ENCODE results near the gene GLCE. TPM values are rescaled to one million over a fixed set of nuclear protein-coding genes. Genes with fewer than 3 reads are reported as not detected.

Gene GLCE
- total and polyA plus RNA-seq, 10 of the 15 experiments (the other 5 are each of a cell fraction or from before 2014, with no cell fraction given): 2.1 to 11.9 (median 2.9) TPM

- no peak for TF ChIP-seq ZBTB40 (IDR thresholded peaks at IDR 0.05; ENCODE audit: borderline replicate concordance)
- TF ChIP-seq ZBED1 (IDR thresholded peaks at IDR 0.05; ENCODE audit: borderline replicate concordance): no peak
These were observed 45.4 kb upstream of the GLCE start (continued) for GRCh38 chr15:69115031-69115430.

DNA sequence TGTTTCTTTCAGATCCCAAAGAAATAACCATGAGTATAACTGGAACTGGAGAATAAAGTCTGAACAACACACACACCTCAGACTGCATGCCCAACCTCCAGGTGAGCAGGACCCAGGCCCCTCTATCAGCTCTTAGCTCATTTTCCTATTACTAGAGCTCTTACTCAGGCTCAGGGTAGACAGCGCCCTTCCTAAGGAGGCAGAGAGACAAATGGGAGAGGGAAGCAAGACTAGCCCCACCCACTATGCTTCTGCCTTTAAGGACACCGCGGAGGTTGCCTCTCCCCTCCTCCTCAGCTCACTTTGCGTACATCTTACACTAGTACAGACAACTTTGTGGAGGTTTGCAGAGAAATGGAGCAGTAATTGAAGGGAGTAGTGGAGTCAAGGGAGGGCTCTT lies 44.0 kb upstream of the GLCE start:
- 48% methylated on average over 4 of the region's 4 CpGs for WGBS (ENCODE audit: insufficient coverage, insufficient replicate concordance, low lambda C conversion rate, missing lambda C conversion rate)
- Histone ChIP-seq H3K4me3 (no peak overlapping the region), H3K79me2 (ENCODE audit: control insufficient read depth, insufficient read depth, low read length) (no peaks in the 10 kb centered on the region), H3K9me3 (replicated peaks; ENCODE audit: control insufficient read depth, insufficient read depth, low read length) (no peaks in the 10 kb centered on the region), H3K4me1 (ENCODE audit: control insufficient read depth, insufficient read depth, low read length) (no peaks in the 10 kb centered on the region), H2AFZ (ENCODE audit: control insufficient read depth, low read depth, low read length) (no peak overlapping the region), H3K27ac (ENCODE audit: control insufficient read depth, insufficient read depth) (no peak overlapping the region), H3K27me3 (replicated peaks in 1 of 2; ENCODE audit: control insufficient read depth in 2 of 2, insufficient read depth in 2 of 2, low read length in 1 of 2) (peaks cover 0 to 2% of the 10 kb centered on the region in 2 experiments; a peak in 2 of 4 replicates), H4K20me1 (ENCODE audit: control insufficient read depth, insufficient read depth) (no peaks in the 10 kb centered on the region), H3K9ac (ENCODE audit: control insufficient read depth, insufficient read depth, low read length) (no peak overlapping the region), H3K4me2 (ENCODE audit: control insufficient read depth, insufficient read depth) (no peak overlapping the region), H3K36me3 (ENCODE audit: control insufficient read depth in 2 of 2, insufficient read depth in 2 of 2, low read length in 1 of 2) (no peaks in the 10 kb centered on the region)
- FAIRE-seq (no peak), DNase-seq (ENCODE audit: low read depth, low spot score) (no peak), ATAC-seq (no peak)
- in situ Hi-C loops (cut with MboI): no loop called here
- CTCF ChIA-PET: no interaction called here
- RAD21 ChIA-PET (ENCODE audit: unreplicated experiment): no interaction called here
- SMC1A ChIA-PET (ENCODE audit: uncharacterized antibody, unreplicated experiment): interaction anchor here (0.6 to 0.9 kb wide), 2 partner anchors 11 to 1202 kb away, joined by 3 read pairs; no protein-coding TSS in a partner anchor
- POLR2A ChIA-PET: no interaction called here
- BruUV-seq (replicated peaks): no TSS peak
- intact Hi-C loops (cut with micrococcal nuclease; ENCODE audit: unreplicated experiment): no loop called here
- no peak for TF ChIP-seq RELB (IDR thresholded peaks at IDR 0.05; ENCODE audit: low read depth)
- TF ChIP-seq, protein P1, sequence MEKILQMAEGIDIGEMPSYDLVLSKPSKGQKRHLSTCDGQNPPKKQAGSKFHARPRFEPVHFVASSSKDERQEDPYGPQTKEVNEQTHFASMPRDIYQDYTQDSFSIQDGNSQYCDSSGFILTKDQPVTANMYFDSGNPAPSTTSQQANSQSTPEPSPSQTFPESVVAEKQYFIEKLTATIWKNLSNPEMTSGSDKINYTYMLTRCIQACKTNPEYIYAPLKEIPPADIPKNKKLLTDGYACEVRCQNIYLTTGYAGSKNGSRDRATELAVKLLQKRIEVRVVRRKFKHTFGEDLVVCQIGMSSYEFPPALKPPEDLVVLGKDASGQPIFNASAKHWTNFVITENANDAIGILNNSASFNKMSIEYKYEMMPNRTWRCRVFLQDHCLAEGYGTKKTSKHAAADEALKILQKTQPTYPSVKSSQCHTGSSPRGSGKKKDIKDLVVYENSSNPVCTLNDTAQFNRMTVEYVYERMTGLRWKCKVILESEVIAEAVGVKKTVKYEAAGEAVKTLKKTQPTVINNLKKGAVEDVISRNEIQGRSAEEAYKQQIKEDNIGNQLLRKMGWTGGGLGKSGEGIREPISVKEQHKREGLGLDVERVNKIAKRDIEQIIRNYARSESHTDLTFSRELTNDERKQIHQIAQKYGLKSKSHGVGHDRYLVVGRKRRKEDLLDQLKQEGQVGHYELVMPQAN (conservative IDR thresholded peaks at IDR 0.05): no peak
- TF ChIP-seq USF1 (IDR thresholded peaks at IDR 0.05; ENCODE audit: borderline replicate concordance, extremely low read length, insufficient read depth, low read depth, low read length): no peak
- TF ChIP-seq KDM1A (IDR thresholded peaks at IDR 0.05; ENCODE audit: borderline replicate concordance): no peak
- TF ChIP-seq SP1 (IDR thresholded peaks at IDR 0.05; ENCODE audit: low read depth, low read length): no peak
- no peak for TF ChIP-seq HDAC2 (IDR thresholded peaks at IDR 0.05)
- no peak for TF ChIP-seq ZZZ3 (IDR thresholded peaks at IDR 0.05; ENCODE audit: control insufficient read depth, insufficient read length, low read depth)
- no peak for TF ChIP-seq MEF2A (IDR thresholded peaks at IDR 0.05; ENCODE audit: insufficient read depth, low read depth, low read length)
- no peak for TF ChIP-seq NRF1 (conservative IDR thresholded peaks at IDR 0.05; ENCODE audit: low read depth, low read length)
- no peak for TF ChIP-seq POLR2A (IDR thresholded peaks at IDR 0.05; ENCODE audit: low read depth, low read length)
- no peak for TF ChIP-seq IKZF1 (conservative IDR thresholded peaks at IDR 0.05)
- TF ChIP-seq, protein P2, sequence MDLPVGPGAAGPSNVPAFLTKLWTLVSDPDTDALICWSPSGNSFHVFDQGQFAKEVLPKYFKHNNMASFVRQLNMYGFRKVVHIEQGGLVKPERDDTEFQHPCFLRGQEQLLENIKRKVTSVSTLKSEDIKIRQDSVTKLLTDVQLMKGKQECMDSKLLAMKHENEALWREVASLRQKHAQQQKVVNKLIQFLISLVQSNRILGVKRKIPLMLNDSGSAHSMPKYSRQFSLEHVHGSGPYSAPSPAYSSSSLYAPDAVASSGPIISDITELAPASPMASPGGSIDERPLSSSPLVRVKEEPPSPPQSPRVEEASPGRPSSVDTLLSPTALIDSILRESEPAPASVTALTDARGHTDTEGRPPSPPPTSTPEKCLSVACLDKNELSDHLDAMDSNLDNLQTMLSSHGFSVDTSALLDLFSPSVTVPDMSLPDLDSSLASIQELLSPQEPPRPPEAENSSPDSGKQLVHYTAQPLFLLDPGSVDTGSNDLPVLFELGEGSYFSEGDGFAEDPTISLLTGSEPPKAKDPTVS (IDR thresholded peaks at IDR 0.05; ENCODE audit: low read depth, low read length): no peak

Data from GM12878 (cell line).